D721Med (cell line): Measurements from ENCODE around the gene CDKN1A.
A peak's percentile ranks its signal among the peaks of the same experiment; 100 is the strongest.
"Not testable (repeated sequence)": the region's sequence is repeated elsewhere in the genome, so short reads cannot be mapped to it uniquely, and the experiment has no call there.

ENCODE experiments used
- DNase-seq: peaks from one replicate; pipeline ENCODE4 v3.0.0; 2011; ENCODE audit warnings: low spot score; ENCODE audit not compliant: insufficient read length
- FAIRE-seq: peaks from 2 replicates; lab custom pipeline; 2011; peaks lifted over from hg19 to GRCh38; lab: Jason Lieb, UNC
- CTCF ChIP-seq: IDR thresholded peaks from 2 replicates; pipeline ENCODE4 v1.5.1; 2012; ENCODE audit warnings: mild to moderate bottlenecking, control low read depth; ENCODE audit not compliant: insufficient read depth; ENCODE audit errors: missing control alignments

CDKN1A gene

GRCh38 chr6:36699348-36699747 is 20.8 kb downstream of the CDKN1A start:
- no peak for TF ChIP-seq CTCF
- no peak for FAIRE-seq

GRCh38 chr6:36700071-36700812 is 21.7 kb downstream of the CDKN1A start:
- DNase-seq = no peak
- no peak for TF ChIP-seq CTCF
- no peak for FAIRE-seq

More at GRCh38 chr6:36699348-36699747, 20.8 kb downstream of the CDKN1A start:
- no peak for DNase-seq

GRCh38 chr6:36700831-36701230 is 22.3 kb downstream of the CDKN1A start:
- FAIRE-seq (no peak), DNase-seq (no peak)
- TF ChIP-seq CTCF = no peak

GRCh38 chr6:36701401-36701991 is 23.0 kb downstream of the CDKN1A start:
- TF ChIP-seq CTCF = peak; percentile 22
- DNase-seq (no peak), FAIRE-seq (no peak)

GRCh38 chr6:36702656-36703055 is 24.1 kb downstream of the CDKN1A start:
- DNase-seq (no peak), FAIRE-seq (no peak)
- no peak for TF ChIP-seq CTCF

- no peak for TF ChIP-seq CTCF
- DNase-seq (no peak), FAIRE-seq (no peak)
These were observed 24.6 kb downstream of the CDKN1A start for GRCh38 chr6:36703081-36703606.

GRCh38 chr6:36703982-36704381 is 25.5 kb downstream of the CDKN1A start:
- DNase-seq = no peak
- FAIRE-seq = no peak
- TF ChIP-seq CTCF = no peak

- not testable (repeated sequence) for FAIRE-seq, DNase-seq
These were observed 26.6 kb downstream of the CDKN1A start for GRCh38 chr6:36704961-36705577.
